HEK293 (cell line): Measurements from ENCODE around the gene SGSM2.
A peak's percentile ranks its signal among the peaks of the same experiment; 100 is the strongest.

Experiments used
- CTCF ChIA-PET: fragments of 350-600 bp; formaldehyde crosslinking; extraction: SDS; loops from one replicate; lab custom pipeline; 2021; ENCODE audit warnings: antibody characterized with exemption; lab: Yijun Ruan, JAX
- POLR2A ChIA-PET: fragments of 300-600 bp; formaldehyde crosslinking; extraction: SDS; loops from one replicate; lab custom pipeline; 2020; ENCODE audit warnings: antibody characterized with exemption, inconsistent platforms; lab: Yijun Ruan, JAX
- H3K27ac ChIP-seq: fragments of 200-500 bp; sonication (Bioruptor generic); 2 replicates; pipeline ENCODE4 v1.5.1; 2014; ENCODE audit warnings: low read depth, low read length, control low read depth, inconsistent platforms; ENCODE audit errors: extremely low read depth
- H3K36me3 ChIP-seq, 2 experiments: fragments of 200-500 bp in 1 of 2; sonication (Bioruptor generic) in 1 of 2; 1 replicate in 1 of 2; 2 replicates in 1 of 2; pipeline ENCODE4 v1.5.1; 2014 to 2017; ENCODE audit warnings: inconsistent platforms in 2 of 2, low read length in 2 of 2; ENCODE audit not compliant: control insufficient read depth in 2 of 2, insufficient read depth in 1 of 2
- H3K4me1 ChIP-seq: fragments of 200-500 bp; sonication (Bioruptor generic); 2 replicates; pipeline ENCODE4 v1.5.1; 2014; ENCODE audit warnings: mild to moderate bottlenecking, low read length, inconsistent platforms; ENCODE audit not compliant: control insufficient read depth, insufficient read depth
- H3K4me3 ChIP-seq: 2 replicates; pipeline ENCODE4 v1.5.1; 2011; ENCODE audit warnings: low read depth, mild to moderate bottlenecking, control low read depth, low read length, moderate library complexity
- H3K9me3 ChIP-seq: fragments of 200-500 bp; sonication (Bioruptor generic); 2 replicates; pipeline ENCODE4 v1.5.1; 2014; ENCODE audit warnings: low read depth, low read length, inconsistent platforms; ENCODE audit not compliant: control insufficient read depth, insufficient read depth
- GLI4 ChIP-seq: fragments of 450-650 bp; formaldehyde crosslinking; IDR thresholded peaks from 2 replicates; pipeline ENCODE4 v1.5.1; 2016; ENCODE audit warnings: missing biosample characterization, missing genetic modification characterization
- GLIS1 ChIP-seq: fragments of 450-650 bp; formaldehyde crosslinking; IDR thresholded peaks from 2 replicates; pipeline ENCODE4 v1.5.1; 2016; ENCODE audit warnings: missing biosample characterization, missing genetic modification characterization
- HOXD13 ChIP-seq: sonication (generic); formaldehyde crosslinking; IDR thresholded peaks from 2 replicates; pipeline ENCODE4 v1.8.0; 2022; ENCODE audit warnings: missing genetic modification reagents, borderline replicate concordance
- KLF10 ChIP-seq: fragments of 450-650 bp; IDR thresholded peaks from 2 replicates; pipeline ENCODE4 v1.5.1; 2018; ENCODE audit warnings: missing biosample characterization, mild to moderate bottlenecking, missing genetic modification characterization
- OVOL3 ChIP-seq: fragments of 450-650 bp; formaldehyde crosslinking; IDR thresholded peaks from 2 replicates; pipeline ENCODE4 v1.5.1; 2016; ENCODE audit warnings: missing biosample characterization, missing genetic modification characterization
- PRDM1 ChIP-seq: fragments of 450-650 bp; formaldehyde crosslinking; IDR thresholded peaks from 2 replicates; pipeline ENCODE4; 2016; ENCODE audit warnings: missing biosample characterization, missing genetic modification characterization
- SCRT1 ChIP-seq: fragments of 450-650 bp; formaldehyde crosslinking; IDR thresholded peaks from 2 replicates; pipeline ENCODE4 v1.5.1; 2016; ENCODE audit warnings: missing biosample characterization, missing genetic modification characterization, borderline replicate concordance
- TCF7L2 ChIP-seq: IDR thresholded peaks from 2 replicates; pipeline ENCODE4 v1.6.1; 2011; ENCODE audit warnings: low read depth, mild to moderate bottlenecking, inconsistent platforms, low read length, moderate library complexity, borderline replicate concordance
- ZNF114 ChIP-seq: fragments of 450-650 bp; formaldehyde crosslinking; IDR thresholded peaks from 2 replicates; pipeline ENCODE4 v1.5.0; 2017; ENCODE audit warnings: missing biosample characterization, missing genetic modification characterization
- ZNF121 ChIP-seq: fragments of 450-650 bp; formaldehyde crosslinking; IDR thresholded peaks from 2 replicates; pipeline ENCODE4 v1.5.1; 2016; ENCODE audit warnings: missing biosample characterization, missing genetic modification characterization
- ZNF184 ChIP-seq: fragments of 450-650 bp; IDR thresholded peaks from 2 replicates; pipeline ENCODE4 v1.5.1; 2018; ENCODE audit warnings: missing biosample characterization, mild to moderate bottlenecking, missing genetic modification characterization
- ZNF239 ChIP-seq: fragments of 450-650 bp; formaldehyde crosslinking; IDR thresholded peaks from 2 replicates; pipeline ENCODE4 v1.5.1; 2016; ENCODE audit warnings: missing biosample characterization, missing genetic modification characterization
- ZNF266 ChIP-seq: fragments of 450-650 bp; formaldehyde crosslinking; IDR thresholded peaks from 2 replicates; pipeline ENCODE4 v1.5.1; 2016; ENCODE audit warnings: missing biosample characterization, missing genetic modification characterization, low read depth
- ZNF366 ChIP-seq: fragments of 450-650 bp; formaldehyde crosslinking; conservative IDR thresholded peaks from 2 replicates; pipeline ENCODE4 v1.5.1; 2016; ENCODE audit warnings: missing biosample characterization, missing genetic modification characterization
- ZNF37A ChIP-seq: fragments of 450-650 bp; IDR thresholded peaks from 2 replicates; pipeline ENCODE4 v1.5.1; 2018; ENCODE audit warnings: missing biosample characterization, missing genetic modification characterization
- ZNF423 ChIP-seq: fragments of 450-650 bp; formaldehyde crosslinking; IDR thresholded peaks from 2 replicates; pipeline ENCODE4 v1.5.1; 2016; ENCODE audit warnings: missing biosample characterization, missing genetic modification characterization
- ZSCAN30 ChIP-seq: fragments of 450-650 bp; IDR thresholded peaks from 2 replicates; pipeline ENCODE4 v1.5.1; 2018; ENCODE audit warnings: missing biosample characterization, mild to moderate bottlenecking, missing genetic modification characterization, moderate library complexity
- TF ChIP-seq, protein P1 (sequence below): sonication (generic); formaldehyde crosslinking; IDR thresholded peaks from 2 replicates; pipeline ENCODE4 v1.8.1; 2022; ENCODE audit warnings: mild to moderate bottlenecking, moderate library complexity, missing genetic modification reagents
- TF ChIP-seq, protein P2 (sequence below): fragments of 450-650 bp; formaldehyde crosslinking; IDR thresholded peaks from 2 replicates; pipeline ENCODE4 v1.5.1; 2016; ENCODE audit warnings: missing biosample characterization, missing genetic modification characterization
- TF ChIP-seq, protein P3 (sequence below): fragments of 450-650 bp; formaldehyde crosslinking; IDR thresholded peaks from 2 replicates; pipeline ENCODE4 v1.5.1; 2017; ENCODE audit warnings: missing biosample characterization, missing genetic modification characterization
- TF ChIP-seq, protein P4 (sequence below): fragments of 450-650 bp; formaldehyde crosslinking; conservative IDR thresholded peaks from 2 replicates; pipeline ENCODE4 v1.5.1; 2016; ENCODE audit warnings: low read depth, missing biosample characterization, missing genetic modification characterization

The SGSM2 gene

DNA sequence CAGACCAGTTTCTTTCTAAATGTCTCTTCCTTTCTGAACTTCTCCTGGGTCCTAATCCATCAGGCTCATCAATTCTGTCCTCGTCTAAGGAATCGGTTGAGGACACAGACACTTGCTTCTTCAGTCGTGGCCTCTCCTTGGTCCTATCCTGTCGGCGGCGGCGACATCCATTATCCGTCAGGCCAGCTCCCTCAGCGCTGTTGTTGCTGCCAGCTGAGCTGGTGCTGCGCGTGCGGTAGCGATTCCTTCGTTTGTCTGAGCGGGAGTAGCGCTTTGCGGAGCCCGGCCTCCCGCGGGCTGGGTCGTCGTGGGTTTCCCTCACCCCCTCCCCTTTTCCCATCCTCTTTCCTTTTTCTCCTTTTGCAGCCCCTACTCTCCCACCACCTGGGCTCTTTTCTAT lies 37.5 kb upstream of the SGSM2 start (continued):
- no peak for TF ChIP-seq OVOL3

DNA sequence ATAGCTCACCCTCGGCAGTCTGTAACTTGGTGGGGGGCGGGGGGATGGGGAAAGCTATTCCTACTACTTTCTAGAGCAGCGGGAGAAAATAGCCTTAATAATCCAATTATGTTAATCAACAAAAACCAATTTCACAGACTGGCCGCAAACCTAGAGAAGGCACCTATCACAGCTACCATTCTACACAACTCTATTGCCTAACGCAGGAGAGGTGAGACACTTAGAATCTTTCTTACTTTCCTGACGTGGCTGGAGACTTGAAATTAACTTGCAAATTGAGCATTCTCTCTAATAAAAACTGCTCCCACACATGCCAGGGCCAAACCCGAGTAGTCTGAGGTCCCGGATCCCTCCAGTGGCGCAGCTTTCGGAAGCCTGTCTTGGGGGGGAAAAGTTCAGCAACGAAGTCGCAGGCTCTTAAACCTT lies 34.5 kb upstream of the SGSM2 start:
- Histone ChIP-seq H3K4me3 (peak overlapping the region; percentile 91), H3K4me1 (no peaks in the 10 kb centered on the region), H3K36me3 (peaks cover 15 to 28% of the 10 kb centered on the region in 2 experiments), H3K9me3 (no peaks in the 10 kb centered on the region), H3K27ac (peak overlapping the region; percentile 93)
- peak; percentile 17 for TF ChIP-seq GLIS1 (tag by site-specific recombination)
- 0 out of 2 replicates have a peak, but pooled peaks have one; percentile 19 for TF ChIP-seq HOXD13 (CRISPR knock-in tag)
- no peak for TF ChIP-seq KLF10 (tag by site-specific recombination)
- TF ChIP-seq, protein P1, sequence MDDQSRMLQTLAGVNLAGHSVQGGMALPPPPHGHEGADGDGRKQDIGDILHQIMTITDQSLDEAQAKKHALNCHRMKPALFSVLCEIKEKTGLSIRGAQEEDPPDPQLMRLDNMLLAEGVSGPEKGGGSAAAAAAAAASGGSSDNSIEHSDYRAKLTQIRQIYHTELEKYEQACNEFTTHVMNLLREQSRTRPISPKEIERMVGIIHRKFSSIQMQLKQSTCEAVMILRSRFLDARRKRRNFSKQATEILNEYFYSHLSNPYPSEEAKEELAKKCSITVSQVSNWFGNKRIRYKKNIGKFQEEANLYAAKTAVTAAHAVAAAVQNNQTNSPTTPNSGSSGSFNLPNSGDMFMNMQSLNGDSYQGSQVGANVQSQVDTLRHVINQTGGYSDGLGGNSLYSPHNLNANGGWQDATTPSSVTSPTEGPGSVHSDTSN (CRISPR knock-in tag) = 0 out of 2 replicates have a peak, but pooled peaks have one; percentile 5
- TF ChIP-seq, protein P2, sequence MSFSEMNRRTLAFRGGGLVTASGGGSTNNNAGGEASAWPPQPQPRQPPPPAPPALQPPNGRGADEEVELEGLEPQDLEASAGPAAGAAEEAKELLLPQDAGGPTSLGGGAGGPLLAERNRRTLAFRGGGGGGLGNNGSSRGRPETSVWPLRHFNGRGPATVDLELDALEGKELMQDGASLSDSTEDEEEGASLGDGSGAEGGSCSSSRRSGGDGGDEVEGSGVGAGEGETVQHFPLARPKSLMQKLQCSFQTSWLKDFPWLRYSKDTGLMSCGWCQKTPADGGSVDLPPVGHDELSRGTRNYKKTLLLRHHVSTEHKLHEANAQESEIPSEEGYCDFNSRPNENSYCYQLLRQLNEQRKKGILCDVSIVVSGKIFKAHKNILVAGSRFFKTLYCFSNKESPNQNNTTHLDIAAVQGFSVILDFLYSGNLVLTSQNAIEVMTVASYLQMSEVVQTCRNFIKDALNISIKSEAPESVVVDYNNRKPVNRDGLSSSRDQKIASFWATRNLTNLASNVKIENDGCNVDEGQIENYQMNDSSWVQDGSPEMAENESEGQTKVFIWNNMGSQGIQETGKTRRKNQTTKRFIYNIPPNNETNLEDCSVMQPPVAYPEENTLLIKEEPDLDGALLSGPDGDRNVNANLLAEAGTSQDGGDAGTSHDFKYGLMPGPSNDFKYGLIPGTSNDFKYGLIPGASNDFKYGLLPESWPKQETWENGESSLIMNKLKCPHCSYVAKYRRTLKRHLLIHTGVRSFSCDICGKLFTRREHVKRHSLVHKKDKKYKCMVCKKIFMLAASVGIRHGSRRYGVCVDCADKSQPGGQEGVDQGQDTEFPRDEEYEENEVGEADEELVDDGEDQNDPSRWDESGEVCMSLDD (tag by site-specific recombination) = no peak
- TF ChIP-seq PRDM1 (tag by site-specific recombination) = peak; percentile 79
- ChIA-PET POLR2A (interaction anchor here (0.7 to 3.9 kb wide), 20 partner anchors 8 to 208 kb away, joined by 3 to 46 read pairs (median 4); partner anchors contain the start of genes METTL16, MNT, SGSM2 and TSR1), CTCF (interaction anchor here (0.6 to 2.8 kb wide), 6 partner anchors 12 to 248 kb away, joined by 3 to 15 read pairs (median 3); partner anchors contain the start of gene HIC1)

DNA sequence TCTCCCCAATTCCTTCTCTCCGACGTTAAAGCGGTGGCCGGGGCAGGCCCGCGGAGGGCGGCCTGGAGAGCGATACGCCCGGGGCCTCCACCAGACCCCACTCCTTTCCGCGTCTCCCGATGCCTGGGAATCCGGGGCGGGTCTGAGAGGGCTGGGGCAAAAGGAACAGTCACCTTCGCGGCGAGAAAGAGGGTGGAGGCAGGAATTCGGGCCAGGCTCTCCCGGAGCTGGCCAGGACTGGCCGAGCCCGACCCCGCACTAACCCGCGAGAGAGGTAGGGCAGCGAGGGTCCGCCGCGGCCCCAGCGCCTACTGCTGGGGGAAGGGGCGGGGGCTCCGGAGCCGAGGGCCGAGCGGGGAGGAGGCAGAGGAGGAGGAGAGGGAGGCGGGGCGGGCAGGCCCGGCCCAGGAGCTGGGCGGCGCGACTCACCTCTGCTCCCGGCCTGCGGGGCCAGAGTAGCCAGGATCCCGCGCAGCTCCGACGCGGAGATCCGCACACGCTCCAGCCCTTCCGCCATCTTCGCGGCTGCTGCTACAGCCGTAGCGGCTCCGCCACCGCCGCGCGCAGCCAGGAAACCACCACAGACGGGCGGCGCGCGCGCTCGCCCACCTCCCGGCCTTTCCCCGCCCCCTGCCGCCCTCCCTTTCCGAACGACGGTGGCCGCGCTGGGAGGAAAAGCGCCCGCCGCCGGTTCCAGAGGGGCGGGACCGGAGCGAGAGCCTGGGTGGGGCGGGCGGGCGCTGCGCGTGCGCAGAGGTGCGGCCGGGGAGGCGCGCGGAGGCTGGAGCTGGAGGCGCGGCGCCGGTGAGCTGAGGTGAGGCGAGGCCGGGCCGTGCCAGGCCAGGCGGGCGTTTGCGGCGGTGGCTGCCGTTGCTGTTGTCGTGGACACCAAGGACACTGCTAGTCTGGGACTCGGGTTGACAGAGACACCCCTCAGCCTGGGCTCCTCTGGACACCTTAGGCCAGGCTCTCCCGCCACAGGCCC lies 33.8 kb upstream of the SGSM2 start, which contains the start of the genes SMG6 and SRR:
Gene SMG6, minus strand, starts transcription at position 582 of the 985 bp plus-strand sequence. Its CDS starts 65 bp downstream, at position 517.
Gene SRR, plus strand, starts transcription at position 747 of the 985 bp plus-strand sequence. CDS start 11,611 bp downstream, outside the sequence.
- peaks cover 15 to 24% of the 10 kb centered on the region in 2 experiments for H3K36me3 ChIP-seq
- no peaks in the 10 kb centered on the region for H3K4me1 ChIP-seq
- POLR2A ChIA-PET = interaction anchor here (0.6 to 3.9 kb wide), 33 partner anchors 8 to 274 kb away, joined by 3 to 46 read pairs (median 4); partner anchors contain the start of genes DPH1, METTL16, MNT and SGSM2
- H3K9me3 ChIP-seq = no peaks in the 10 kb centered on the region
- peak within 1 kb of the TSS; percentile 97 for H3K27ac ChIP-seq
- peak within 1 kb of the TSS; percentile 91 for H3K4me3 ChIP-seq
- CTCF ChIA-PET = interaction anchor here (0.6 to 2.8 kb wide), 4 partner anchors 20 to 210 kb away, joined by 3 to 15 read pairs (median 4); no protein-coding TSS in a partner anchor
- TF ChIP-seq ZNF366 (tag by site-specific recombination) = no peak
- TF ChIP-seq TCF7L2 = no peak
- TF ChIP-seq, protein P3, sequence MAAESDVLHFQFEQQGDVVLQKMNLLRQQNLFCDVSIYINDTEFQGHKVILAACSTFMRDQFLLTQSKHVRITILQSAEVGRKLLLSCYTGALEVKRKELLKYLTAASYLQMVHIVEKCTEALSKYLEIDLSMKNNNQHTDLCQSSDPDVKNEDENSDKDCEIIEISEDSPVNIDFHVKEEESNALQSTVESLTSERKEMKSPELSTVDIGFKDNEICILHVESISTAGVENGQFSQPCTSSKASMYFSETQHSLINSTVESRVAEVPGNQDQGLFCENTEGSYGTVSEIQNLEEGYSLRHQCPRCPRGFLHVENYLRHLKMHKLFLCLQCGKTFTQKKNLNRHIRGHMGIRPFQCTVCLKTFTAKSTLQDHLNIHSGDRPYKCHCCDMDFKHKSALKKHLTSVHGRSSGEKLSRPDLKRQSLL (tag by site-specific recombination) = peak; percentile 42; the same call in 1 of the 2 replicates
- no peak for TF ChIP-seq ZNF423
- TF ChIP-seq ZNF266 (tag by site-specific recombination) = no peak
- TF ChIP-seq ZNF121 (tag by site-specific recombination) = no peak
- no peak for TF ChIP-seq ZNF239 (tag by site-specific recombination)
- TF ChIP-seq GLI4 (tag by site-specific recombination) = peak; percentile 32; the same call in 1 of the 2 replicates
- TF ChIP-seq, protein P4, sequence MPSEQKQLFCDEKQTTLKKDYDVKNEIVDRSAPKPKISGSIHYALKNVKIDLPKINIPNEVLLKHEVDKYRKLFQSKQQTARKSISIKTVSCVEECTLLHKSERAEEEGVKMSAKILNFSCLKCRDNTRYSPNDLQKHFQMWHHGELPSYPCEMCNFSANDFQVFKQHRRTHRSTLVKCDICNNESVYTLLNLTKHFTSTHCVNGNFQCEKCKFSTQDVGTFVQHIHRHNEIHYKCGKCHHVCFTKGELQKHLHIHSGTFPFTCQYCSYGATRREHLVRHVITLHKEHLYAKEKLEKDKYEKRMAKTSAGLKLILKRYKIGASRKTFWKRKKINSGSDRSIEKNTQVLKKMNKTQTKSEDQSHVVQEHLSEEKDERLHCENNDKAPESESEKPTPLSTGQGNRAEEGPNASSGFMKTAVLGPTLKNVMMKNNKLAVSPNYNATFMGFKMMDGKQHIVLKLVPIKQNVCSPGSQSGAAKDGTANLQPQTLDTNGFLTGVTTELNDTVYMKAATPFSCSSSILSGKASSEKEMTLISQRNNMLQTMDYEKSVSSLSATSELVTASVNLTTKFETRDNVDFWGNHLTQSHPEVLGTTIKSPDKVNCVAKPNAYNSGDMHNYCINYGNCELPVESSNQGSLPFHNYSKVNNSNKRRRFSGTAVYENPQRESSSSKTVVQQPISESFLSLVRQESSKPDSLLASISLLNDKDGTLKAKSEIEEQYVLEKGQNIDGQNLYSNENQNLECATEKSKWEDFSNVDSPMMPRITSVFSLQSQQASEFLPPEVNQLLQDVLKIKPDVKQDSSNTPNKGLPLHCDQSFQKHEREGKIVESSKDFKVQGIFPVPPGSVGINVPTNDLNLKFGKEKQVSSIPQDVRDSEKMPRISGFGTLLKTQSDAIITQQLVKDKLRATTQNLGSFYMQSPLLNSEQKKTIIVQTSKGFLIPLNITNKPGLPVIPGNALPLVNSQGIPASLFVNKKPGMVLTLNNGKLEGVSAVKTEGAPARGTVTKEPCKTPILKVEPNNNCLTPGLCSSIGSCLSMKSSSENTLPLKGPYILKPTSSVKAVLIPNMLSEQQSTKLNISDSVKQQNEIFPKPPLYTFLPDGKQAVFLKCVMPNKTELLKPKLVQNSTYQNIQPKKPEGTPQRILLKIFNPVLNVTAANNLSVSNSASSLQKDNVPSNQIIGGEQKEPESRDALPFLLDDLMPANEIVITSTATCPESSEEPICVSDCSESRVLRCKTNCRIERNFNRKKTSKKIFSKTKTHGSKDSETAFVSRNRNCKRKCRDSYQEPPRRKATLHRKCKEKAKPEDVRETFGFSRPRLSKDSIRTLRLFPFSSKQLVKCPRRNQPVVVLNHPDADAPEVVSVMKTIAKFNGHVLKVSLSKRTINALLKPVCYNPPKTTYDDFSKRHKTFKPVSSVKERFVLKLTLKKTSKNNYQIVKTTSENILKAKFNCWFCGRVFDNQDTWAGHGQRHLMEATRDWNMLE (tag by site-specific recombination) = no peak
- TF ChIP-seq ZNF114 = no peak
- TF ChIP-seq SCRT1 = no peak
- 0 out of 2 replicates have a peak, but pooled peaks have one; percentile 29 for TF ChIP-seq ZSCAN30 (tag by site-specific recombination)
- TF ChIP-seq ZNF184 (tag by site-specific recombination) = peak; percentile 15; the same call in 1 of the 2 replicates
- no peak for TF ChIP-seq ZNF37A (tag by site-specific recombination)
